ENCODE measurements around the gene PRKRIP1.
"Not testable (repeated sequence)": the region's sequence is repeated elsewhere in the genome, so short reads cannot be mapped to it uniquely, and the experiment has no call there.

The PRKRIP1 gene

DNA sequence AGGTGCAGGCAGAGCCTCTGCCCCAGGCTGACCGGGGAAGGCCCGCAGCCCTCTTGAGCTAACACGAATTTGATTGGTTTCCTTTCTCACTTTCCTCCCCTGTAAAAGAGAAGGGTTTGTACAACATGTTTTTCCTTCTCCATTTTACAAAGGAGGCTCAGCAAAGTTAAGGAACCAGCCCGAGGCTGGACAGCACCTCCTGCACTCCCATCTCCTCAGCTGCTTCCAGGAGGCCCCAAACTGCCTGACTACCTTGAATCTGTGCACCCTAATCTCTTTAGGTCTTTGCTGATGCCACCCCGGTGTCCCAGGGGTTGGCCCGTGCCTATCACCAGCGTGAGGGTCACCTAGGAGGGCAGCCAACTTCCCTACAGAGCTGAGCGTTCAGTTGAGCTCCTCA, 64.3 kb downstream of the PRKRIP1 start:
- DNase-seq = no peak

DNA sequence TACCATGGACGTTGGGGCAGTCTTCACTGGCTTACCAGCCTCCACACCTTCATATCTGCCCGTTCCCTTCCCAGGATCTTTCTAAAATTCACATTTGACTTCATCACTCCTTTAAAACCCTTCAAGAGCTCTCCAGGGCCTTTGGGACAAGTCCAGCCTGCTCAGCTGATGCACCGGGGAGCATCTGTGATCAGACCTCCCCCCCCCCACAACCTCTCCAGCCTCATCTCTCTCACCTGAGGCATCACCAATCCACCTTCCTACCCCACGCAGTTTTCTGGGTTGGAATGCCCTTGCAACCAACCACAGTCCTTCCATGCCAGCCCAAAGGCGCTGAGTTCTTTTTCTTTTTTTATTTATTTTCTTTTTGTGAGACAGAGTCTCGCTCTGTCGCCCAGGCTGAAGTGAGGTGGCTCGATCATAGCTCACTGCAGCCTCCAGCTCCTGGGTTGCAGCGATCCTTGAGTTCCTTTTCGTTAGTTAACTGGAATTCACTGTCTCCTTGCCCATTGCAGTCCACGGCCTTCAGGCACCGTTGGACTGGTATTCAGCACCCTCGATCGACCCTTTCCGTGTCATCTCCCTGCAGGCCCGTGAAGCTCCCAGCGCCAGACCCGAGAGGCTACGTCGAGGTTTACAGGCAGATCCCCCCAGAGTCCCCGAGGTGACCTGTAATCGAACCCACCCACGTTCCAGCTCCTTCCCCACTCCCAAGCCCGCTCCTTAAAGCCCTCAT, 67.8 kb downstream of the PRKRIP1 start:
- DNase-seq = peak; percentile 24

DNA sequence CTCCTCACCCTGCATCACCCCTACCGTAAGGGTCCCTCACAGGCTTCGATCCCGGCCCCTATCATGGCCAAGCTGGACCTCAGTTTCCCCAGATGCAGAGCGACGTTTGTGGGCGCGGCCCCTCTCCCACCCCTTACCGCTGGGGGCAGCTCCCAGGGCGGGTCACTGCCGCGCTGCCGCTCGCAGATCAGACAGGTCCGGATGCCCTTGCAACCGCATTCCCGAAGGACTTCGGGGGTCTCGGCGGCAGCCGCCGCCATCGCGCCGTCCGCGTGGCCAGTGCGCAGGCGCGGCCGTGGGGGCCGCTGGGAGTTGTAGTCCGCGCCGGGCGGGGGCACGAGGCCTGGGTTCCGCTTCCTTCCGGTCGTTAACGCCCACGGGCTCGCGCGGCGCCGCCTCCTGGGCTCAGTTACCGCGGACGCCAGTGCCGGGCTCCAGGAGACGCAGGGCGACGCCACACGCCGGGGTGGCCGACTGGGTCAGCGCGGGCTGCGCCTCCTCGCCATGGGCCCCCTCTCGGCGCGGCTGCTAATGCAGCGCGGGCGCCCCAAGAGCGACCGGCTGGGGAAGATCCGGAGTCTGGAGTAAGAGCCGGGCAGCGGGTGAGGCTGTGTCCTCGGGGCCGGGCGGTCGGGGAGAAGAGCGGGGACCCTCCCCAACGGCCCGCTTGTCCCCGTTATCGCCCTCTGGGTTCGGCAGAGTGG, 68.6 kb downstream of the PRKRIP1 start, which contains the start of the genes ALKBH4 and LRWD1:
Gene ALKBH4 (minus strand): TSS at position 287 of the 704 bp plus-strand sequence. CDS start 27 bp downstream, at position 260.
Gene LRWD1 (plus strand): TSS at position 408 of the 704 bp plus-strand sequence. CDS start 97 bp downstream, at position 505.
- DNase-seq = peak; percentile 92

DNA sequence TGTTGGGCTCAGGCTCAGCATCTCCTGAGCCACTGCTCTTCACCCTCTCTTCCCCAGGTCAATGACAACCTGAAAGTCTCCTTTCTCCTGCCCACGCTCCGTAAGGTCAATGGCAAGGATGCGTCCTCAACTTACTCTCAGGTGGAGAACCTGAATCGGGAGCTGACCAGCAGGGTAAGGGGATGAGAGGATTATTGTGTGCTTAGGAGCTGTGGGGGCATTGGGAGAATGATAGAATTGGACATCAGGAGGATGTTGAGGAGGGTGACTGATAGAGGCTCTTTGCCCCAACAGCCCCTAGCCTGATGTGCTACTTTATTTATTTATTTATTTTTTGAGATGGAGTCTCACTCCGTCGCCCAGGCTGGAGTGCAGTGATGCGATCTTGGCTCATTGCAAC, 69.9 kb downstream of the PRKRIP1 start:
- no peak for DNase-seq

DNA sequence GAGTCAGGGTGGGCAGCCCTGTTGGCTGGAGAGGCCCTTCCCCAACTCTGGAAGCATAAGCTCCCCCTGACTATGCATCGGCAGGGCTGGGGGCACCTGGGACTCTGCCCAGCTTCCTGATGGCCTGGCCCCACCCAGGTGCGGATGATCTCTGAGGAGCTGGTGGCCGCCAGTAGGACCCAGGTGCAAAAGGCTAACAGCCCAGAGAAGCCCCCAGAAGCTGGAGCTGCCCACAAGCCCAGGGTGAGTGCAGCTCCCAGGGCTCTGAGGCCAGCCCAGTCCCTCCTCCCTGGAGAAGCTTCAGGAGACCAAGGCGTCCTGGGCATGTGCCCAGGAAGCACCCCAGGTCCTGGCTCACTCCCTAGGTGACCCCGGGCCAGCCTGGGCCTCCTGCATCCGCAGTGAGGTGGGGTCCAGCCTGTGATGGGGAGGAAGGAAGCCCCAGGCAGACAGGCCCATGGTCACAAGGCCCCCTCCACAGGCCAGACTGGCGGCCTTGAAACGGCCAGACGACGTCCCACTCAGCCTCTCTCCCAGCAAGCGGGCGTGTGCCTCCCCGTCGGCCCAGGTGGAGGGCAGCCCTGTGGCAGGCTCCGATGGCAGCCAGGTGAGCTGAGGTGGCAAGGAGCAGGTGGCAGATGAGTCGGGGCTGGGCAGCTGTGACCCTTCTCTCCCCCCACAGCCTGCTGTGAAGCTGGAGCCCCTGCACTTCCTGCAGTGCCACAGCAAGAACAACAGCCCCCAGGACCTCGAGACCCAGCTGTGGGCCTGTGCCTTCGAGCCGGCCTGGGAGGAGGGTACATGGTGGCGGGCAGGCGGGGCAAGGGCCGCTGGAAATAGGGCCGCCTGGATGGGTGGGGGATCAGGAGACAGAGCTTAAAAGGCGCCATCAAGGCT, 71.7 kb downstream of the PRKRIP1 start:
- no peak for DNase-seq

DNA sequence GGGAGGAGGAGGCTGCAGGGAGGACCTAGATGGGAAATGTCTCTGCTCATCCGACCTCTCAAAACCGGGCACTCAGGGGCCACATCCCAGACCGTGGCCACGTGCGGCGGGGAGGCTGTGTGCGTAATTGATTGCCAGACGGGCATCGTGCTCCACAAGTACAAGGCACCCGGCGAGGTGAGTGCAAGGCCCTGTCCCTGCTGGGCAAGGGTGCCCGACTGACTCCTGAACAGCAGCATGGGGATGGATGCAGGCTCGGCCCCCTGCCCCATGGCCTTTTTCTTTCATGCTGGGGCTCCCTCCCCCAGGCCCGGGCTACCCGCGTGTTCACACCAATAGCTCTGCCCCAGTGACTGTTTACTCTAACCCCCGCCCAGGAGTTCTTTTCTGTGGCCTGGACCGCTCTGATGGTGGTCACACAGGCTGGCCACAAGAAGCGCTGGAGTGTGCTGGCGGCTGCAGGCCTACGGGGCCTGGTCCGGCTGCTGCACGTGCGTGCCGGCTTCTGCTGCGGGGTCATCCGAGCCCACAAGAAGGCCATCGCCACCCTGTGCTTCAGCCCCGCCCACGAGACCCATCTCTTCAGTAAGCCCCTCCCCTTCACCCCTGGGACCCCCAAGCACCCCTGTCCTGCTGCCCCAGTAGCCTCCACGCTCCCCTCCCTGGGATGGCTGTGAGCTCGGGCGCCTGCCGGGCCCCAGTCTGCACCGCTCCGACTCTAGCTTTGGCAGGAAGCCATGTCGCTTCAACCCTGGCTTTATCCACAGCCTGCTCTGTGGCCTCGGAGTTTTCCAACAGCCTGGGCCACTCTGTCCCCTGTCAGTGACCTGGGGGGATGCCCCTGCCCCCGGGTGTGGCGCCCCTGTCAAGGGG, 72.6 kb downstream of the PRKRIP1 start:
- no peak for DNase-seq

DNA sequence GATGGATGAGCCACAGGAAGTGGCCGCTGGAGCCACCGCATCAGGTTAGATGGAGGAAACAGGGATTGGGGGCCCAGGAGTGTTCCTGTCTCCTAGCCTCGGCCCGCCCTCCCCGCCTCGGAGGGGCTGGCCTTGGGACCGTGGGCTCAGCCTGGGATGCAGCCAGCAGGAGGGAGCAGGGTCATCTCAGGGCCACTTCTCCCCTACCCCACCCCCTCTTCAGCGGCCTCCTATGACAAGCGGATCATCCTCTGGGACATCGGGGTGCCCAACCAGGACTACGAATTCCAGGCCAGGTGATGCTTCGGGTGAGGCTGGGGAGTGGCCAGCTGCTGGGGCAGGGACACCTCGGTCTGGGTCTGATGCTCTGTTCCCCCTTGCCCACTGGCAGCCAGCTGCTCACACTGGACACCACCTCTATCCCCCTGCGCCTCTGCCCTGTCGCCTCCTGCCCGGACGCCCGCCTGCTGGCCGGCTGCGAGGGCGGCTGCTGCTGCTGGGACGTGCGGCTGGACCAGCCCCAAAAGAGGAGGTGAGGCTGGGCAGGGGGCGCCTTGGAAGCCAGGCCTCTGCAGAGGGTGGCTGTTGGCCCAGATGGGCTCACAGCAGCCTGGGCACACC, 73.3 kb downstream of the PRKRIP1 start:
- no peak for DNase-seq

DNA sequence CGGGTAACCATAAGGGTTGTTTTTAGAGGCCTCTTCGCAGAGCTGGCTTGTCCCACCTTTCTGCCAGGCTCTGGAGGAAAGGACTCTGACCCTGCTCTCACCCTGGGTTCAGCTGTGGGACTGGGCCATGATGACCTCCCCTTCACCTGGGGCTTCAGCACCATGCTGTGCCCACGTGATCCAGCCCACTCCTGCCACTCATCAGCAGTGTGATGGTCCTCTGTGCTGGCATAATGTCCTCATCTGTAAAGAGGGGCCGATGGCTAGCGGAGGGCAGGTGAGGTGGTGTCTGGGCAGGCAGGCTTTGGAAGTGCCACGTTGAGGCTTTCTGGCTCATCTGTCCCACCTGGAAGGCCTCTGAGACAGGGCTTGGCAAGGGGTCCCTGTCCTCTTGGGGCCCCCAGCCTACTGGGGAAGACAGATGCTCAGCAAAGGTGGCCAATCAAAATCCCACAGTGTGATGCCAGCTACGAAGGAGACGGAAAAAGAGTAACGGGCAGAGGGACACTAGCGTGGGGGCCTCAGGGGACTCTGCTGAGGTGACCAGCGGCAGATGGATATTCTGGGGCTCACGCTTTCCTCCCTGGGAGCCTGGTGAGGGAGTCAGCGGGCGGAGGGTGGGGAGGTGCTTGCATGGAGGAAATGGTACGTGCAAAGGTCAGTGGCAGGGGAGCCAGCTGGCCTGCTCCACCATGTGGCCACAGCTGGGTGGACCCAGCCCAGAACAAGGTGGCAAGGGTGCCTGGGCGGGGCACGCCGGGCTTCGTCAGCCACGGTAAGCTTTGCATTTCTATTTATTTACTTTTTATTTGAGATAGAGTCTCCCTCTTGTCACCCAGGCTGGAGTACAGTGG, 74.0 kb downstream of the PRKRIP1 start:
- DNase-seq = no peak

DNA sequence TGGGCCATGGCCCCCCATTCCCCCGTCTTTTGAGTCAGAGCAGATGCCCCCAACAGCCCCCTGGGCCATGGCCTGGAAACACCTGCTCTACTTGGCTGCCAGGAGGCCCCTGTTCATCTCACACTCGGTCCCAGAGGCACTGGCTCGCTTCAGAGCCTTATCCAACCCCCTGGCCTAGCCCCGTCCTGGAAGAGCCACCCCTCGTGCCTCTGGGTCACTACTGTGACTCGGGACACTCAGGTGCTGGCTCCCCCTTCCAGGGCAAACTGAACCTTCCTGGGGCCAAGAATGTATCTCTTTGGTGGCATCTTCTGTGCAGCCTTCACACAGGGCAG, 75.6 kb downstream of the PRKRIP1 start:
- no peak for DNase-seq

DNA sequence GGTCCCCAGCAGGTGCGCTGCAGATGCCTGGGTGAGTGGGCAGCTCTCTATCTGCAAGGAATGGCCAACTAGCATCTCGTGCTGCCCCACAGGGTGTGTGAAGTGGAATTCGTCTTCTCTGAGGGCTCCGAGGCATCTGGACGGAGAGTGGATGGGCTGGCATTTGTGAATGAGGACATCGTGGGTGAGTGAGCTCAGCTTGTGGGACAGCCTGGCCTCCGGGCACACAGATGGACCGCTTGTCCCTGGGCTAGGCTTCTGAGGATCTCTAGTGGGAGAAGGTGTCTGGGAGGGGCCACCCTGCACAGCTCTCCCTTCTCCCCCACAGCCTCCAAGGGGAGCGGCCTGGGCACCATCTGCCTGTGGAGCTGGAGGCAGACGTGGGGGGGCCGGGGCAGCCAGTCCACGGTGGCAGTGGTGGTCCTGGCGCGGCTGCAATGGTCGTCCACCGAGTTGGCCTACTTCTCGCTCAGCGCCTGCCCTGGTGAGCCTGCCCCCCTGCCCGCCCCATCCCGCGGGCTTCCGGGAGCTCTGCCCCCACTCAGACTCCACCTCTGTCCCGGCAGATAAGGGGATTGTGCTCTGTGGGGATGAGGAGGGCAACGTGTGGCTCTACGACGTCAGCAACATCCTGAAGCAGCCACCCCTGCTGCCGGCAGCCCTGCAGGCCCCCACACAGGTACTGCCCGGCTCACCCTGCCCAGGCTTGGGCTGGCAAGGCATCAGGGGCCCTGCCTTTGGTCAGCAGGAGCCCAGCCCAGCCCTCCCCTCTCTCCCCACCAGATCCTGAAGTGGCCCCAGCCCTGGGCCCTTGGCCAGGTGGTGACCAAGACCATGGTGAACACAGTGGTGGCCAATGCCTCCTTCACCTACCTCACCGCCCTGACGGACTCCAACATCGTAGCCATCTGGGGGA, 76.2 kb downstream of the PRKRIP1 start:
- DNase-seq = peak; percentile 48

DNA sequence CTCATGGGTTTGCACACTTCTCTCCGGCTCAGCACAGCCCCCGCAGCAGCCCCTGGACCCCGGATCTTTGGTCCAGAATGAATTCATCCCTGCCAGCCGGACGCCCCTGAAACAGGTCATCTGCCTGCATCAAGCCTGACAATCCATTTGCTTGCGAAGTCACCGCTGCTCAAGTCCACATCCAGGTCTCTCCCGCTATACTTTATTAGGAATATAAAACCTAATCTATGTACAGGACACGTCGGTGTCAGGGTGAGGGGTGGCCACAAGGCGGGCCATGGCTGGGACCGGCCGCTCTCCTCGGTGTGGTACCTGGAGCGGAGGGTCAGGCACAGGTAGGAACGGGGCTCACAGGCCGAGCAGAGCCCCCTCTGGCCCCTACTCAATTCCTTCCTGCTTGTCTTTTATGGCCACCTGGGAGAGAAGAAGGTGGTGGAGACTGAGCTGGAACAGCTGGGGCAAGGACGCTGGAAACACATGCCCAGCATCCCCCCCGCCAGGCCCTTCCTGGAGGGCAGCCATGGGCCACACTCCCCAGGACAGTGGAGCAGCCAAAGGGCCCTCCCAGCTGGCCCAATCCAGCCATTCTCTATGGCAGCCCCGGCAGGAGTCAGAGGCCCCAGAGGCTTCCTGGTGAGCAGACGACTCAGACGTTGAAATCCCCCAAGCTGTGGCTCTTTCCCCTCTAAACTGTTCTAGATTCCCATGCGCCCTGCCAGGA, 77.3 kb downstream of the PRKRIP1 start:
- no peak for DNase-seq

DNA sequence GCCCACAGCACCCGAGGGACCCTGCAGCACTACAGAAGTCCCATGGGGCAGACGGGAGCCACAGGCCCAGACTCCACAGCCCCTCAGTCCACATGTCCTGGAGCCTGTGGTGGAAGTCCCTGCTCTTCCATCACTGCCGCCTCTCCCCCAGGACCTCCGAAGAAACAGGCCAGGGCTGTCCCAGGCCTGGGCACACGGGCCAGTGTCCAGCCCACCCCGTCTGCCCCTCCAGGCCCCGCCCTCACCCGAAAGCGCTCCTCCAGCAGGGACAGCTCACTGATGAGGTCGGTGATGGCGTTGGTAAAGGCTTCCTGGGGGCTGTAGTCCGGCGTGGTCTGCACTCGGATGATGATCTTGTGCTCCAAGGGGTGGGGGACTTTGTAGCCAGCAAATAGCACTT, 78.0 kb downstream of the PRKRIP1 start:
- DNase-seq = not testable (repeated sequence)

DNA sequence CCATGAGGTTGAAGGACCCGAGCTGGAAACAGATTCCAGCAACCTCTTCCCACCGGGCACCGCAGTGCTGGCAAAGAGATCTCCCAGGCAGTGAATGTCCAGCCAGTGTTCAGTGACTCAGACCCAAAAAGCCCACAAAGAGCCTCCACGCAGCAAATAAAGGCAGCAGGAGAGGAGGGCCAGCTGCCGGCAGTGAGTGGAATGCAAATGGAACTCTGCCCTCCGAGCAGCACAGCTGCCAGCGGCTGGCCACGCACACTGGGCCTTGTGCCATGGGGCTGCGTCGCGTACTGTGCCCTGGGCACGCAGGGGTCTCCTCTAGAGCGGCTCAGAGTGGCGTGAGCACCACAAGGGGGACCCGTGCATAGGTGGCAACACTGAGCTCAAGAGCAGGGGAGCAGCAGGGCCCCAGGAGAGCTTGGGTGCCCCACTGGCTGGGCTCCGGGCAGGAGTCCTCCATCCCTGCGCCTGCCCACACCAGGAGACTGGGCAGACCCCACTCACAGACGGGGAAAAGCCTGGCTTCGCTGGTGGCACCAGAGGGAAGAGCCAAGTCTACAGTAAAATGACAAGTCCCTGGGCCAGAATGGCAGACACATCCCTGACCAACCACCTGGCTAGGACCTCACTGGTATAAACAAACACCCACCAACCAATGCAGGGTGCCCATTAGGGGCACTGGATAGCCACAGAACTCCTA, 78.7 kb downstream of the PRKRIP1 start:
- not testable (repeated sequence) for DNase-seq

Measured in hematopoietic multipotent progenitor cell treated with erythropoietin and hydrocortisone succinate and interleukin-3 and kit ligand, for 8 days (in vitro differentiated cells).